SJCRH30 (cell line): ENCODE data around the gene GRAMD4. TPM values are rescaled to one million over a fixed set of nuclear protein-coding genes. Genes with fewer than 3 reads are reported as not detected.
"Not testable (repeated sequence)": the region's sequence is repeated elsewhere in the genome, so short reads cannot be mapped to it uniquely, and the experiment has no call there.

Experiments used
- DNase-seq, 2 experiments: peaks; one replicate each; pipeline ENCODE4 v3.0.0-alpha.2; 2015 to 2020
- H3K27ac ChIP-seq: fragments of 250-450 bp; sonication (Bioruptor Pico); 2 replicates; pipeline ENCODE4 v1.5.1; 2020; ENCODE audit warnings: mild to moderate bottlenecking, moderate library complexity
- H3K27me3 ChIP-seq: fragments of 250-450 bp; sonication (Bioruptor Pico); 2 replicates; pipeline ENCODE4 v1.5.1; 2020; ENCODE audit warnings: mild to moderate bottlenecking, moderate library complexity
- H3K36me3 ChIP-seq: fragments of 250-450 bp; sonication (Bioruptor Pico); 2 replicates; pipeline ENCODE4 v1.5.1; 2020; ENCODE audit warnings: mild to moderate bottlenecking, moderate library complexity
- H3K4me1 ChIP-seq: fragments of 250-450 bp; sonication (Bioruptor Pico); 2 replicates; pipeline ENCODE4 v1.5.1; 2020; ENCODE audit warnings: mild to moderate bottlenecking, moderate library complexity
- H3K4me3 ChIP-seq: fragments of 250-450 bp; sonication (Bioruptor Pico); 2 replicates; pipeline ENCODE4 v1.5.1; 2020; ENCODE audit warnings: mild to moderate bottlenecking, moderate library complexity
- H3K9me3 ChIP-seq: fragments of 250-450 bp; sonication (Bioruptor Pico); replicated peaks from 2 replicates; pipeline ENCODE4 v1.5.1; 2020; ENCODE audit warnings: mild to moderate bottlenecking, moderate library complexity
- total RNA-seq: library from RNA; depleted of rRNA; stranded (reverse); fragments of >200 nt; shearing (Covaris generic); gene quantifications from 2 replicates; pipeline ENCODE4 v1.2.3, GENCODE V29; 2014

GRAMD4 gene
- total RNA-seq, 1 experiment from 2014 or later, result 8.6 TPM

DNA sequence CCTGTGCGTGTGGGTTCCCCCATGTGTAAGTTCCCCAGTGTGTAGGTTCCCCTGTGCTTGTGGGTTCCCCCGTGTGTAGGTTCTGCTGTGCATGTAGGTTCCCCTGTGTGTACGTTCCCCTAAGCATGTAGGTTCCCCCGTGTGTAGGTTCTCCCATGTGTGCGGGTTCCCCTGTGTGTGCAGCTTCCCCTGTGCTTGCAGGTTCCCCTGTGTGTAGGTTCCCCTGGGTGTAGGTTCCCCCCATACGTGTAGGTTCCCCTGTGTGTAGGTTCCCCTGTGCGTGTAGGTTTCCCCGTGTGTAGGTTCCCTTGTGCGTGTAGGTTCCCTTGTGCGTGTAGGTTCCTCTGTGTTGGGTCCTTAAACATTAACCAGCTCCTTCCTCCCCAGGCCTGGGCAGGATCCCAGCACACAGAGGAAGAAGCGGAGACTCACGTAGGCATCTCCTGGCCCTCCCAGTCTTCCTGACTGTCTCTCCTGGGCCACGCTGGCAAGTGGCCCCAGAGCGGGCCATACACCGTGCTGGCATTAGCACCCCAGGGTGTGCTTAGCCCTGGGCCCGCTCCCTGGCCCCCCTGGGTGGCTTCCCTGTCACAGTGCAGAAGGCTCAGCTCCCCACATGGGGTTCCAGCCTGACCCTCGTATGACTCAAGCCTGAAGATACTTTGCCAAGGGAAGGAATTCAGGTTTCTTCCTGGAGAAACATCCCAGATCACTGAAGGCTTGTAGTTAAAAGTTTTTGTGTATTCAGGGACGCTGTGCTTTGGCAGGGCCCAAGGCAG, 2.8 kb upstream of the GRAMD4 start:
- H3K9me3 ChIP-seq, result no peaks in the 10 kb centered on the region
- no peak overlapping the region for H3K4me3 ChIP-seq
- H3K36me3 ChIP-seq, result no peaks in the 10 kb centered on the region
- H3K27ac ChIP-seq, result no peak overlapping the region
- DNase-seq, result no peak
- H3K27me3 ChIP-seq, result no peaks in the 10 kb centered on the region
- H3K4me1 ChIP-seq, result peaks cover 23% of the 10 kb centered on the region

DNA sequence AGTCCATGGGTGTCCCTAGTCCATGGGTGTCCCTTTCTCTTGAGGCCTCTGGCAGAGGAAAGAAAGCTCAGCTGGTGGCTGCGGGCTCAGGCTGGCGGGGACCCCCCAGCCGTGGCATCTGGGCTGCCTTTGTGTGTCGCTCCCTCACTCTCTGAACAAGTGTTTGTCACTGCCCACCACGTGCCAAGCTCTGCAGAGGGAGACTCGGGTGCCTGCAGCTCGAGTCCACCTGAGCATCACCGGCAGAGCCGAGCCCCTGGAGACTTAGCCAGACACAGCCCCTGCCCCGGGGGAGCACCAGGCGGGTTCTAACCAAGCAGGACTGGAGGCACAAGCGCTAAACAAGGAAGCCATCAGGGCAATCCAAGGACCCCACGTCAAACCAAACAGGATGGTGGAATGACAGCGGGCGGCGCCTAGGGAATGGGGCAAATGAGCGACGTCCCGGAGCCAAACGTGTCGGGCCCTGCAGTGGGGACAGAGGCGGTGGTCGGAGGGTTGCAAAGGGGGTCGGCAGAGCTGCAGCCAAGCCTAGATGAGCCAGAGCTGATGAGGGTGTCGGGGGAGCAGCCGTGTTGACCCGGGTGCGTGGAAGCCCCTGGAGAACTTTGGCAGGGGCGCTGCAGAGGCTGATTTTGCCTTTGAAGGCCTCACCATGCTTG, 2.1 kb upstream of the GRAMD4 start:
- no peaks in the 10 kb centered on the region for H3K9me3 ChIP-seq
- H3K36me3 ChIP-seq, result no peaks in the 10 kb centered on the region
- no peak for DNase-seq
- no peaks in the 10 kb centered on the region for H3K27me3 ChIP-seq
- H3K27ac ChIP-seq, result no peak overlapping the region
- H3K4me1 ChIP-seq, result peaks cover 23% of the 10 kb centered on the region
- H3K4me3 ChIP-seq, result no peak overlapping the region

DNA sequence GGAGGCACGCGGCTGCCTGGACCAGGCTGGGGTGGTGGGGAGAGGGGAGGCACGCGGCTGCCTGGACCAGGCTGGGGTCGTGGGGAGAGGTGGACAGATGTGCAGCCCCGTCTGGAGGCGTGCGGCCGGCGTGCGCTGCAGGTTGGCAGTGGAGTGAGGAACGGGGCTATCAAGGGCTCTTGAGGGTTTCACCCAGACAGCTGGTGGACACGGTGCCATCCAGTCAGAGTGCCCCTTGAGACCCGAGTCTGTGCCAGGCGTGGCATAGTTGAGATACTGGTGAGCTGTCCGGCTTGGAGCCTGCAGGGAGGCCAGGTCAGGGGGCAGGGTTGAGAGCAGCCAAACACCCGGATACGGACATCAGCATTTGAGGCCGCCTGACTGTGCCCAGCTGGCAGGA, 1.5 kb upstream of the GRAMD4 start:
- Histone ChIP-seq H3K27me3 (no peaks in the 10 kb centered on the region), H3K36me3 (no peaks in the 10 kb centered on the region), H3K4me3 (no peak overlapping the region), H3K27ac (no peak overlapping the region), H3K4me1 (peaks cover 23% of the 10 kb centered on the region), H3K9me3 (no peaks in the 10 kb centered on the region)
- DNase-seq, result no peak

DNA sequence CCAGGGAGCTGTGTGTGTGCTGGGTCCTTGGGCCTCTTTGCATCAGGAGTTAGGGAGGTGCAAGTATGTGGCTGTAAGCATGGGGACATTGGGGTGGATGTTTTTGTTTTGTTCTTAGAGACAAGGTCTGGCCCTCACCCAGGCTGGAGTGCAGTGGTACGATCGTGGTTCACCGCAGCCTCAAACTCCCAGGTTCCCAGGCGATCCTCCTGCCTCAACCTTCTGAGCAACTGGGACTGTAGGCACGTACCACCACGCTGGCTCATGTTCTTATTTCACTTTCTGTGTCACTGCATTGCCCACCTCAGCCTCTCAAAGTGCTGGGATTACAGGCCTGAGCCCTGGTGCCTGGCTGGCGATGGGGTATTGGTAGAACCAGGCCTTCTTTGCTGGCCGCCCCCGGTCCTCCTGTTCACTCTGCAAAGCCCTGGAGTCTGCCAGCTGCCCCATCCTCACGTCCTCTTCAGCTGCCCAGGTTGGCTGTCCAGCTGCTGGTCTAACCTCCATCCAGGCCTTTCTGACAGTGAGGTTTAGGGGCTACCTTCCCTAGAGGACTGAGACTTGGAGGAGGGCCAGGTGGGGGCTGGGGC, 851 bp upstream of the GRAMD4 start:
- no peak for DNase-seq
- Histone ChIP-seq H3K27ac (no peak overlapping the region; the same call in 1 of the 2 replicates), H3K36me3 (no peaks in the 10 kb centered on the region), H3K4me3 (no peak overlapping the region), H3K27me3 (no peaks in the 10 kb centered on the region), H3K9me3 (no peaks in the 10 kb centered on the region), H3K4me1 (peaks cover 23% of the 10 kb centered on the region)

DNA sequence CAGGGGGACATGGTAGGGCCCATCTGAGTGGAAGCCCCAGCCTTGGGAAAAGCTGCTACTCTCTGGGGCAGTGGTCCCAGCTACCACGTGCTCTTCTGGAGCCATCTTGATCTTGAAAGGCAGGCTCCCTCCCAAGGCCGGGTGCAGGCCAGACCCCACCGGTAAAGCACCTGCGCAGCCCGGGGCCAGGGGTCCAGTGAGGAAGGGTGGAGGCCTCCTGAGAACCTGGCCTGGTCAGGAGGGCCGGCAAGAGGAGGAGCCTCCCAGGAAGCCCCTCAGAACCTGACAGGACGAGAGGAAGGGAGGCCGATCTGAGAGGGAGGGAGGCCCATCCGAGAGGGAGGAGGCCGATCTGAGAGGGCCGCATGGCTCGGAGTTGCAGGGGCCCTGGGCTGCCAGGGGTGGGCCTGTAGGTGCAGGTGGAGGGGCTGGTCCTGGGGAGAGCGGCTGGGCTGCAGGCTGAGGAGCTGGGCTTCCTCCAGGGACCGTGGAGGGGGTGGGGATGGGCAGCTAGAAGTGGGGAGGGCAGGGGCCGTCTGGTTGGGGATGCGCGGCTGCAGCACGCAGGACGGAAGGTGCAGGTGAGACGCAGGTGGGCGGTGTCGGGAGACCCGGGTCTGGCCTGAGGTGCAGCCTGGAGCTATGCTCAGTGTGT, 529 bp downstream of the GRAMD4 start:
- H3K4me3 ChIP-seq, result no peak overlapping the region
- H3K9me3 ChIP-seq, result no peaks in the 10 kb centered on the region
- H3K27me3 ChIP-seq, result no peaks in the 10 kb centered on the region
- no peak for DNase-seq
- H3K27ac ChIP-seq, result no peak overlapping the region
- peaks cover 23% of the 10 kb centered on the region for H3K4me1 ChIP-seq
- no peaks in the 10 kb centered on the region for H3K36me3 ChIP-seq

DNA sequence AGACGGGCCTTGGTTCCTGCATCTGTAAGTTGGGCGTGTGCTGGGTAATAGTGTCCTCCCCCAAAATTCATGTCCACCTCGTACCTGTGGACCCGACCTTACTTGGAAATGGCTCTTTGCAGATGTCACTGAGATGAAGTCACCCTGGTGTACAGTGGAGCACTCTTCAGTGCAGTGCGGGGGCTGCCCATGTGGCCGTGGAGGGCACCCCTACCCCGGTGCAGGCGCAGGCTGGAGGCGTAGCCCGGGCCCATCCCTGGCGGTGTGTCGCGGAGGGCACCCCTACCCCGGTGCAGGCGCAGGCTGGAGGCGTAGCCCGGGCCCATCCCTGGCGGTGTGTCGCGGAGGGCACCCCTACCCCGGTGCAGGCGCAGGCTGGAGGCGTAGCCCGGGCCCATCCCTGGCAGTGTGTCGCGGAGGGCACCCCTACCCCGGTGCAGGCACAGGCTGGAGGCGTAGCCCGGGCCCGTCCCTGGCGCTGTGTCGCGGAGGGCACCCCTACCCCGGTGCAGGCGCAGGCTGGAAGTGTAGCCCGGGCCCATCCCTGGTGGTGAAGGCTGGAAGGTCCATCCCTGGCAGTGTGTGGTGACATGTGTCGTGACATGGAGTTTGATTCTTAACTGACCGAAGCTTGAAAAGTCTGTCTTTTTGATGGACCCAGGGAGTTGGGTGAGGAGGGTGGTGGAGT, 1.2 kb downstream of the GRAMD4 start:
- not testable (repeated sequence) for H3K4me3 ChIP-seq, H3K27ac ChIP-seq, H3K36me3 ChIP-seq, DNase-seq, H3K9me3 ChIP-seq, H3K27me3 ChIP-seq
- H3K4me1 ChIP-seq, result peaks cover 23% of the 10 kb centered on the region

DNA sequence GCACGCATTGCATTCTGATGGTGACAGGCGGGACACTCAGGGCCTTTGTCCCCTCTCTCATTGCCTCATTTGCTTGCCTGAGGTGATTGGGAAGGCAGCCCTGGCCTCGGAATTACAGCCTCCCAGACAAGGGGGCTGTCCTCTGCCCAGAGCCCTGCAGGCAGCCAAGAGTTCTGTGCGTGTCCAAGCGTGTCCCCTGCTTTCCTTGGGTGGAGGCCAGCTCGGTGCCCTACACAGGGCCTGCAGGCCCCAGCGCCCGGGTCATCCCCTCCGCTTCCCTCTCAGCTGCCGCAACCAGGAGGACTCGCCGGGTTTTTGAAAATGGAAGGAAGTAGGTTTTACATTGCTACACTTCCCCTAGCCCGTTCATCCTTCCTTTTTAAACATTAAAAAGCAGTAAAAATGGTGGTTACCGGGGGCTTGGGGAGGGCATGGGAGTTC, 1.9 kb downstream of the GRAMD4 start:
- DNase-seq, result peak; percentile 58 to 59
- Histone ChIP-seq H3K27me3 (no peaks in the 10 kb centered on the region), H3K4me3 (no peak overlapping the region), H3K36me3 (no peaks in the 10 kb centered on the region), H3K4me1 (peaks cover 23% of the 10 kb centered on the region), H3K27ac (0 out of 2 replicates have a peak overlapping the region, but pooled peaks have one; percentile 6), H3K9me3 (no peaks in the 10 kb centered on the region)

DNA sequence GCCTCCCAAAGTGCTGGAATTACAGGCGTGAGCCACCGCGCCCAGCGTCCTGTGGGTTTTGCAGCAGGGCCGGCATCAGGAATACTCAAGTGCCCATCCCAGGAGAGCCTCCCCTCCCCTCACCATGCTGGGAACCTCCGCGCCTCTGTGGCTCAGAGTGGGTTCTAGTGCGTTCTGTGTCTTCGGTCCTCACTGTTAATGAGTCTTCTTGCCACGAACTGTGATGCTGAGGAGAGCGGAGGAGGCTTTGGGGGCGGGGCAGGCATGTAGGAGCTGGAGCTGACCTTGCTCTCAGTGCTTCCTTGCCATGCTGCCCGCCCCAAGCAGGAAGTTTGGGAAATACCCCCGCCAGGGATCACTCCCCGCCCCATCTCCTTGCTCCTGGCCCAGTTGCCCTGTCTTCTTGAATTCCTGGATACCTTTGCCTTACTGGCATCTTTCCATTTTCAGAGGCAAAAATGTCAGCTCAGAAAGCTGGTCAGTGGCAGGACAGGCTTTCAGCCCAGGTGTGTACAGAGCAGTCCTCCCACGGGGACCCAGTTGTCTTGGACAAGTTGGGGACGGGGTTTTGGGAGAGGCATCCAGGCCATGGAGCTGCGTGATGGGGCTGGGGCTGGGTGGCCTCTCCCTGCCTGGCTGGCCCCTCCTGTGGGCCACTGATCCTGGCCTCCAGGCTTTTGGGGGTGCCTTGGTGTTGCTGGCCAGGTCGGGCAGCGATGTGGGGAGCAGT, 5.1 kb downstream of the GRAMD4 start:
- Histone ChIP-seq H3K4me3 (no peak overlapping the region), H3K4me1 (peaks cover 8% of the 10 kb centered on the region), H3K27ac (no peak overlapping the region), H3K27me3 (no peaks in the 10 kb centered on the region), H3K36me3 (no peaks in the 10 kb centered on the region), H3K9me3 (no peaks in the 10 kb centered on the region)
- DNase-seq, result no peak

DNA sequence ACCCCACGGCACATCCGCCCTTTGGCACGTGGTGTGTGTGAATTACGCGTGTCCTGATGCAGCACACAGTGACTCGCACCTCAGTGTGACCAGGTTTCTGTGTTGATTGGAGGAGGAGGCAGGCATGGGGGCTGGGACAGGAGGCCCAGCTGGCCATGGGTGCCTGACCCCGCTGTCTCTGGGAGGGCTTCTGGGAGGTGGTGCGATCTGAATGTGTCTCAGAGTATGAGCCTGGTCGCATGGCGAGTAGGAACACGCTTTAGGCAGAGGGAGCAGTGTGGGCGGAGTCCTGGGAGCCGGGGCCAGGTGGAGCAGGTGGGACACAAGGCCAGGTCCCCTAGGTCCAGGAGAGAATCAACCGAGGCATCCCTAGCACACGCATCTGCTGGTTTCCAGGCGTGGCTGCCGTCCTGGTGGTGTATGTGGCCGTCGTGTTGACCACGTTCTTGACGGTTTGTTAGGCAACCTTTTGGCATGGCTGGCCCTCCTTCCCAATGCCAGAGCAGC, 5.7 kb downstream of the GRAMD4 start:
- Histone ChIP-seq H3K27ac (no peak overlapping the region), H3K9me3 (no peaks in the 10 kb centered on the region), H3K36me3 (no peaks in the 10 kb centered on the region), H3K4me3 (no peak overlapping the region), H3K4me1 (peaks cover 5% of the 10 kb centered on the region; the same call in 1 of the 2 replicates), H3K27me3 (no peaks in the 10 kb centered on the region)
- DNase-seq, result no peak

DNA sequence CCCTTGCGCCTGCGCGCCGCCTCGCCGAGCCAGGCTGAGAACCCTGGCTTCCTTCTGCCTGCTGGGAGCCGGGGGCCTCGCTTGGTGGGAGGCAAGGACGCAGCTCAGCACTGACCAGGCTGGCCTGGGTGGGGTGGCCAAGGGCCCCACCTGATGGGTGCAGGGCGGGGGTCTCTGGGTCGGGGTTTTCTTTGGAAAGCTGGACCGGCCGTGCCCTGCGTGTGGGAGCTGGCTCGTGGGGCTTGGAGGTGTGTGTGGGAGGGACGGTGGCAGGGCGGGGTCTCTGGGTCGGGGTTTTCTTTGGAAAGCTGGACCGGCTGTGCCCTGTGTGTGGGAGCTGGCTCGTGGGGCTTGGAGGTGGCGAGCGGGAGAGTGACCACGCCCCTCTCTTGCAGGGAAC, 6.2 kb downstream of the GRAMD4 start:
- Histone ChIP-seq H3K9me3 (no peaks in the 10 kb centered on the region), H3K27ac (no peak overlapping the region), H3K4me1 (peaks cover 5% of the 10 kb centered on the region; the same call in 1 of the 2 replicates), H3K4me3 (no peak overlapping the region), H3K36me3 (no peaks in the 10 kb centered on the region), H3K27me3 (no peaks in the 10 kb centered on the region)
- DNase-seq, result no peak

DNA sequence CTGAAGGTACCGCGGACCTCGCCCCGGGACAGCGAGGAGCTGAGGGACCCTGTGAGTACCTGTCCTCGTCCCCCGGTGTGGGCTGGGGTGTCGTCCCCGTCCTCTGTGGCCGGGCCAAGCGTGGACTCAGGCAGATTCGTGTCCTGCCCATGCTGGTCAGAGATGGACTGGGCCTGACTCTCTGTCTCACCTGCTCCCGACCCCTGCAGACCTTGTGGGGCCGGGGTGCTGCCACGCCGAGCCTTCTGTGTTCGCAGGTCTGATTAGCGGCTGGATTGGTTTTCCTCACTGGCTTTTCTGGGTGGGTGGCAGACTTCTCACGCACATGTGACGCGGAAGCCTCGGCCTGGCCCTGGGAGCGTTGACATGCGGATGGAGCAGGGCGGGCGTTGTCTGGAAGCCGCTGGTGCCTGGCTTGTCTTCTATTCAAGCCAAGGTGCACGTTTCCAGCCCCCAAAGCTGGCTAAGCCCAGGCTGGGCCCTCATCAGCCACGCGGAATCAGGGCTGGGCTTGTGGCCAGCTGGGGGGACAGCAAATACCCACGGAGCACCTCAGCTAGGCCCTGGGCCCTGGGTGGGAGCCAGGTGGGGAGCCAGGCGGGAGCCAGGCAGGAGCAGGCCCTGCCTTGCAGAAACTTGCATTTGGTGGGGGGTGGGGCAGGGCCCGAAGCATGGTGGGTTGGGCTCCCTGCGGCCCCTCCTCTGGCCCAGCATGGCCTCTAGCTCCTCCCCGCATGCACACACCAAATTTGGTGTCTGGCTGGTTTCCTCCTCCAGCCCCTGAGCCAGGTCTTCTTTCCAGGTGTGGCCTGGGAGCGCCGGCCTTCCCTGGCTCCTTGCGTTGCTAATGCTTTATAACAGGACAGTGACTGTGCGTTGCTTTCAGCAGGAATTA, 7.0 kb downstream of the GRAMD4 start:
- Histone ChIP-seq H3K4me1 (peaks cover under 1% of the 10 kb centered on the region; the same call in 1 of the 2 replicates), H3K36me3 (no peaks in the 10 kb centered on the region), H3K9me3 (no peaks in the 10 kb centered on the region), H3K27me3 (no peaks in the 10 kb centered on the region), H3K27ac (no peak overlapping the region), H3K4me3 (no peak overlapping the region)
- no peak for DNase-seq

DNA sequence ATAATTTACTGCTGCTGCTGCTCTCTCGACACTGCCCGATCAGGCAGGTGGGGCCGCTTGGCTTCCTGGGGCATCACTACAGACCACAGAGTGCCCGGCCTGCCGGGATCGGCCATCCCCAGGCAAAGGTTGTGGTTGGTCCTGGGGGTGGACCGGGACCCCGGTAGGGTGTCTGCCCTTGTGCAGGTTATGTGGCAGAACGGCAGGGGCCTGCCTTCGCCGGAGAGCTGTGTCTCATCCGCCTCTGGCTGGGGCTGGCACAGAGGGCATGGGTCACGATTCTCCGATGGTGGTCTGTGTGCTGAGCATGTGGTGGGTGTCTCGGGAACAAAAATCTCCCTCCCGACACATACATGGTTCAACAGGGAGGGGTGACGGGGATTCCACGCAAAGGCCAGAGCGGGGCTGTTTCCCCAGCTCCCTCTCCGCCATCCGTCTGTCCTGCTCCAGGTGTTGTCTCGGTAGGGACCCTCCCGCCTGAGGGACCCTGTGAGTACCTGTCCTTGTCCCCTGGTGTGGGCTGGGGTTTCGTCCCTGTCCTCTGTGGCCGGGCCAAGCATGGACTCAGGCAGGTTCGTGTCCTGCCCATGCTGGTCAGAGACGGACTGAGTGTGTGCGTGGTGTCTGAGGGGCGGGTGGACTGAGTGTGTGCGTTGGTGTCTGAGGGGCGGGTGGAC, 7.8 kb downstream of the GRAMD4 start:
- no peak overlapping the region for H3K4me3 ChIP-seq
- no peak for DNase-seq
- H3K27me3 ChIP-seq, result no peaks in the 10 kb centered on the region
- no peak overlapping the region for H3K27ac ChIP-seq
- no peaks in the 10 kb centered on the region for H3K36me3 ChIP-seq
- no peaks in the 10 kb centered on the region for H3K4me1 ChIP-seq
- H3K9me3 ChIP-seq, result no peaks in the 10 kb centered on the region

DNA sequence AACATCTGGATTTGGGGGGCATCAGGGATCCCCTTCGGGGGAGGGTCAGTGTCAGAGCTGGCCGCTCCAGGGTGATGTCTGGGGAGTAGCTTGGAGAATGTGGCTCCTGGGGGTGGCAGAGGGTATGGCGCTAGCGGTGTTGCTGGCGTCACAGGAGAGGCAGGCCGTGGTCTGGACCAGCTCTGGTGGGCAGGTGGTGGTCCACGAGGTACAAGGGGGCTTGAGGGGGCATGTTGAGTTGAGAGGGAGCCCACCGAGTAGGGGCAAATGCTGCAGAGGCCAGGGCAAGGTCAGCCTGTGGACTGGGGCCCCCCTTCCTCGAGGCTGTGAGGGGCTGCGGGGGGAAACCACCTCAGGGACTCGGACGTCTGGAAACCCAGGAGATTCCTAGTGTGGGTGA, 8.6 kb downstream of the GRAMD4 start:
- Histone ChIP-seq H3K27me3 (no peaks in the 10 kb centered on the region), H3K36me3 (no peaks in the 10 kb centered on the region), H3K27ac (no peak overlapping the region), H3K4me1 (no peaks in the 10 kb centered on the region), H3K9me3 (no peaks in the 10 kb centered on the region), H3K4me3 (no peak overlapping the region)
- no peak for DNase-seq
